ENCODE measurements around the gene HSF4.

Gene HSF4

GRCh38 chr16:67169011-67169451, 4.5 kb downstream of the HSF4 start:
- no peak for DNase-seq

DNA sequence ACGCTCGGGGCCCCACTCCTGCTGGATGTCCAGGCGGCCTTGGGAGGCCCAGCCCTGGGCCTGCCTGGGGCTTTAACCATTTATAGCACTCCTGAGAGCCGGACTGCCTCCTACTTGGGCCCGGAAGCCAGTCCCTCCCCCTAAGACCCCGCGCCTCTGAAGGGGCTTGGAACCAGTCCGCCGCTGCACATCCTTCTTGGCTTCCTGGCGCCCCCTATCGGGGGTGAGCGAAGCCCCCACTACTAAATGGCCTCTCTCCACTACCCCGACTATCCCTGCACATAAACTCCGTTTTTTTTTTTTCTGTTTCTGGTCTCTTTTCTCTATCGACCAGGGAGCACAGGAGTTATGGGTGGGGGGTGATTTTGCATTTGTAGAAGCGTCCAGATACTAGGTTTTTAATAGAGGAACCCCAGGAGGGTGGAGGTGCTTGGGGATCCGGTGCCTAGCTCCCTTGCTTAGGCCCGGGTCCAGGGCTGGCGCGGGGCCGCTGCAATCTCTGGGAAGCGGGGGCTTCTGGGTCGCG, 5.2 kb downstream of the HSF4 start:
- peak; percentile 70 for DNase-seq

DNA sequence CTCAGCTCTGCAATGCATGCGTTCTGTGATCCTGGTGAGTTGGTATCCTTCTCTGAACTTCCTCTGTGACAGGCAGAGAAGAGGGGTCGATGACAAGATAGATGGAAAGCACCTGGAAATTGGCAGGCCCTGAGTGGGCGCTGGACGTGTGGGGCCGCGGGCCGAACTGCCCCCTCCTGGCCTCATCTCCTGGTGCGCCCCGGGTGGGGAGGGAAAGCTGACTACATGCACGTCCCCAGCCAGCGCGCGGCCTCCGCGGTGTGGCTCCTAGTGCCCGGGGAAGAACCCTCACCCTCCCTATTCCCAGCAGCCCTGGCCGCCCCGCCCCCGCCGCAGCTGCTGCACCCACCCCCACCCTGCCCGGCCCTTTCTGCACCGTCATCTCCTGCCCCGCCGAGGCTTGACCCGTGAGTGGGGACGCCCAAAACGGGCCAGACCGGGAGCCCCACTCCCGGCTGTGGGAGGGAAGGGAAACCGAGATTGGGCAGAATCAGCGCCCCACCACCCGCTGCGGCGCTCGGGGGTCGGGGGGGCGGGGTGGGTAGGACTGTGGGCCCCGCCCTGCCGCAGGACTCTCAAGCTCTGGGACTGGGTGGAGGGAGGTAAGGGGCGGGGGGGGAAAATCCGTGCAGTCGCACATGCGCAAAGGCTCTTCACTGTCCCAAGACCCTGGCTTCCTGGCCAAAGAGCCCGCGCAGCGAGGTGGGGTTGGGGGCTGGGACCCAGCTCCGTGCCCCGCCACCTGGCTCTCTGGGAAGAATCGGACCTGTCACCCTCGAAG, 5.8 kb downstream of the HSF4 start, which contains the start of gene NOL3:
TSS of gene NOL3 (plus strand) at position 371 of the 781 bp plus-strand sequence.
- DNase-seq: peak; percentile 66

- no peak for DNase-seq
Measured at GRCh38 chr16:67170949-67171649, 6.6 kb downstream of the HSF4 start.

DNA sequence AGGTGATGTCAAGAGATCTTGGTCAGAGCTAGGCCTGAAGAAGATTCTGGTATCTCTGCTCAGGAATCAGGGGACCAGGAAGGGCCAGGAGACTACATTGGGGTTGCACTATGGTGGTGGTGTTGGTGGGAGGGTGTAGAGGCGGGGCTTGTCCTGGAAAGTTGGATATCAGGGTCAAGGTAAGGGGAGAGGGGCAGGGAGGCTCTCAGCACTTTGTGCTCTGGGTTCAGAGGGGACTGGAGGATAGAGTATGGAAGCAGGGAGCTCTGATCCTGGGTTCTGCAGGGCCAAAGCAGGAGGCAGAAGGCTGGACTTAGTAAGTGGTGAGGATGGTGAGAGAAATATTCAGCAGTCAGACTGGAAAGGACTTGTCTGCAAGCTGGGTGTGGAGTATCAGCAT, 8.8 kb downstream of the HSF4 start:
- no peak for DNase-seq

DNA sequence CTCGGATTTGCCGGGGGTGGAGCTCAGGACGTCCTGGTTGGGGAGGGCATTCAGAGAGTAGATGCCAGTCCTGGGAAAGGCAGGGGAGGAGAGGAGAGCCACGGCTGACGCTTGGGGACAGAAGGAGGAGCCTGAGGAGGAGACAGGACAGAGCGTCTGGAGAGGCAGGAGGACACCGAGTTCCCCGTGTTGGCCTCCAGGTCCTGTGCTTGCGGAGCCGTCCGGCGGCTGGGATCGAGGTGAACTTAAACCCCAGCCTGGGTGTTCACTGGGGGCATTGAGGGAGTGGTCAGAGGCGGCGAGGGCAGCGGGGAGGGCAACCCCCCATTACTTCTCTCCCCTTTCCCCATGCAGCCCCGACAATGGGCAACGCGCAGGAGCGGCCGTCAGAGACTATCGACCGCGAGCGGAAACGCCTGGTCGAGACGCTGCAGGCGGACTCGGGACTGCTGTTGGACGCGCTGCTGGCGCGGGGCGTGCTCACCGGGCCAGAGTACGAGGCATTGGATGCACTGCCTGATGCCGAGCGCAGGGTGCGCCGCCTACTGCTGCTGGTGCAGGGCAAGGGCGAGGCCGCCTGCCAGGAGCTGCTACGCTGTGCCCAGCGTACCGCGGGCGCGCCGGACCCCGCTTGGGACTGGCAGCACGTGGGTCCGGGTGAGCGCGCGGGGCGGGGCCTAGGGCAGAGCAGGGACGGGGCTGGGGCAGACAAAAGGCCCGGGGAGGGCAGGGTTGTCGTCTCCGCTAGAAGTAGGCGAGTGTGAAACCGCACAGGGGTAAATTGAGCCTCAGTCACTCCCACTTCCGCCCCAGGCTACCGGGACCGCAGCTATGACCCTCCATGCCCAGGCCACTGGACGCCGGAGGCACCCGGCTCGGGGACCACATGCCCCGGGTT, 9.5 kb downstream of the HSF4 start:
- peak; percentile 80 for DNase-seq

GRCh38 chr16:67174706-67175231, 10.2 kb downstream of the HSF4 start:
- DNase-seq: no peak

- no peak for DNase-seq
Measured at GRCh38 chr16:67176662-67177061, 12.1 kb downstream of the HSF4 start.

DNA sequence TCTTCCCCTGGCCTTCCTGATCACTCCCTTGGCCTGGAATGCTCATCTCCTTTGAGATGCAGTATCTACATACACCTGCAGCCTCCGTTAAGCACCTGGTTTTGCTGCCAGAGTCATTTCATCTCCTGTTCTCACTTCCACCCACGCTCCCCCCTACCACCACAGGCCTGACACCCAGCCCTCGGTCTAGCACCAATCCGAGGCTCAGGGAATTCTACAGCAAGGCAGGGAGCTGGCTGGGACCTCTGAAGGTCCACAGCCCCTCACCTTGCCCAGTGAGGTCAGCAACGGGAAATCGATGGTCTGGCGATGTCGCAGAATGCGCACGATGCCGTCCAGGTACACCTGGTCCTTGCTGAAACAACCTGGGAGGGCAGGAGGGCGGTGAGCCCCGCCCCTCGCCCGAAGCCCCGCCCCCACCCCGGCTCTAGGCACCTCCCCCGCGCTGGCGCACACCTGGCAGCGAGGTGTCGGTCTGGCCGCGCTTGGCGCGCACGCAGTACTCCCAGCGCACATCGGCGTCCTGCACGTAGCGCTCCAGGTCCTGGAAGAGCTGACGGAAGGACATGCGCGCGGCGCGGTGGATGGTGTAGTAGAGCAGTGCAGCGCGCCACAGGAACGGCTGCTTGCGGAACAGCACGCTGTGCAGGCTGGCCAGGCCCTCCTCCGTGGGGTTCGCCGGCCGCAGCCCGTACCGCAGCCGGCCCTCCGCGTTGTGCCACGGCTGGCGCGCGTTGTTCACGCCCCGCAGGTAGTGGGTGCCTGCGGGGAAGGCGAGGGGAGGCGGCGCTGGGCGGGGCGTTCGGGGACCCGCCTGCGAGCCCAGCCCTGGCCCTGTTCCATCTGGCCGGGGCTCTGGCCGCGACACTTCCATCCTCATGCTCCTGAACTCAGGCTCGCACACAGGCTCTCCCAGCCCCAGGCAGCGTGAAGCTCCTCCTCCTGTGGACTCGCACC, 13.5 kb downstream of the HSF4 start:
- peak; percentile 75 for DNase-seq

GRCh38 chr16:67179421-67180080, 15.0 kb downstream of the HSF4 start:
- no peak for DNase-seq

DNA sequence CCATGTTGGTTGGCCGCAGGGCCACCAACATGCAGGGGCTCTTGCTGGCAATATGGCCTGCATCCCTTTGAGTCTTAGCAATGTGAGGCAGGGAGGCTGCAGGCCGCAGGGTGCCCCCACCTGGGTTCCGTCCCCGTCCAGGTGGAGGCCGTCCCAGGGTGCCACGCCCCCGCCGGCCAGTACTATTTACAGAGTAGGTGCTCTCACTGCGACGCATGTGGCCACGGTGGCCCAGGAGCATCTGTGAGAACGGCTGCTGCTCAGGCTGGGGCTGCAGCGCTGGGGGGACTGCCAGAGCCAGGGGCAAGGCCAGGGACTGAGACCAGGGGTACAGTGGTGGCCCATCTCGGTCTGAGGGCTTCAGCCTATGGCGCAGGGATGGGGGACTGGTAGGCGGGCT, 15.6 kb downstream of the HSF4 start:
- DNase-seq: no peak

GRCh38 chr16:67181346-67181745, 16.8 kb downstream of the HSF4 start:
- DNase-seq: no peak

DNA sequence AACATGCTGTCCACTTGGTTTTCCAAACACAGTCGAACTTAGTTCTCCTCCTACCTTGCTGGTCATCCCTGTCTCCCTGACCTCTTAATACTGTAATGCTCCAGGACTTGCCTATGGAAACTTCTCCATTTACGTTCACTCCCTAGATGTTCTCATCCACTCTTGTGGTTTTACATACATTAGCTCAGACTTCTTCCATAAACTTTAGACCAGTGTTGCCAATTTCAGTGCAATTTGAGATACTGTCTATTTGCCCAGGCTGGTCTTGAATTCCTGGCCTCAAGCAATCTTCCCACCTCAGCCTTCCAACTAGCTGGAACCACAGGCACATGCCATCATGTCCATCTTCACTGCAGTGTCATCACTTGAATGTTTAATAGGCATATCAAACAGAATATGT, 17.7 kb downstream of the HSF4 start:
- no peak for DNase-seq

GRCh38 chr16:67183284-67183626, 18.7 kb downstream of the HSF4 start:
- no peak for DNase-seq

- DNase-seq: peak; percentile 95
Measured at GRCh38 chr16:67183627-67184452, 19.3 kb downstream of the HSF4 start, which contains the start of gene MATCAP1. TSS of gene MATCAP1 (minus strand) at chr16:67183963. CDS start at chr16:67180610, 3,353 bp downstream.

DNA sequence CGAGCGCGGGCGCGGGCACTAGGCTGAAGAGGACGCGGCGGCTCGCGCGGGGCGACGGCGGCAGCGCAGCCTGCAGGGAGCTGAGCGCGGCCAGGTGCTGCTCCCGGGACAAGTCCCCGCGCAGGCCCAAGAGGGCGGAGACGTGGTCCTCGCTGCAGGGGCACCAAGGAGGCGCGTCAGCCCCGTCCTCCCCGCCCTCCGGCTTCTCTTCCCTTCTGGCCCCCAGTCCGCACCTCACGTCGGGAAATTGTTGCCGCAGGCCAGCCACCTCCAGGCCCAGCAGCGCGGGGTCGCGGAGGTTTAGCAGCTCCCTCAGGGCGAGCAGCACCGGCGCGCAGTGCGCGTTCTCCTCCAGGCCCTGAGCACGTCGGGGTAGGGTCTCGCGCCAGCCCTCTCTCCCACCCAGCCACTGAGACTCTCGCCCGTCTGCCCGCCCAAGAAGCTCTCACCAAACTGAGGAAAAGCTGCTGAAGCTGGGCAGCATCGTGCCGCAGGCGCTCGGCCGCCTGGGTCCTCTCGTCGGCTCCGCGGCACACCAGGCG, 20.0 kb downstream of the HSF4 start:
- DNase-seq: no peak

DNA sequence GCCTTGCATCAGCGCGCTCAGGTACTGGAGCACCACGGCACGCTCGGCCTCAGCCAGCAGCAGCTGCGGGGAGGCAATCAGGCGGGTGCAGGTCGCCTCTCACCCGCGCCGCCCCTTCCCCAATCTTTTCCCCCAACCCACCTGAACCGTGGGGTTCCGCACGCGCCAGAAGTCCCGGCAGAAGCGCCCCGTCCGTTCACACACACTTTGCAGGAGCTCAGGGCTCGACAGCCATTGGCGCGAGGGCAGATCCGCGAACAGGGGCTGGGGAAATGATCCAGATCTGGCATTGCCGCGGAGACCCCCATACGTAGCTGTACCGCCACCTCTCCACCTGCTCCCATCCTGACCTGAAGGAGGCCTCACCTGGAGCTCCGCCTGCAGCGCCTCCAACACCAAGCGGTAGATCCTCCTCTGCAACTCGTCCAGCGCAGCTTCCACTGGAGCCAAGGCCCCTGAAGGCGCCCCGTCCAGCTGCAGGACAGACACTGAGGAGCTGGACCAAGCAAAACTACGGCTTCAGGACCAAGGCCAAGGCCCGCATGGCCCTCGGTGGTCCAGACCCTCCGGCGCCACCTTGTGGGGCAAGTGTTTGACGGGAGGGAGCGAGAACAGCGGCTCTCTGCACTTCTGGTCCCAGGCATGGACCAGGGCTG, 20.6 kb downstream of the HSF4 start:
- peak; percentile 95 for DNase-seq

GRCh38 chr16:67185651-67186134, 21.1 kb downstream of the HSF4 start:
- no peak for DNase-seq

DNA sequence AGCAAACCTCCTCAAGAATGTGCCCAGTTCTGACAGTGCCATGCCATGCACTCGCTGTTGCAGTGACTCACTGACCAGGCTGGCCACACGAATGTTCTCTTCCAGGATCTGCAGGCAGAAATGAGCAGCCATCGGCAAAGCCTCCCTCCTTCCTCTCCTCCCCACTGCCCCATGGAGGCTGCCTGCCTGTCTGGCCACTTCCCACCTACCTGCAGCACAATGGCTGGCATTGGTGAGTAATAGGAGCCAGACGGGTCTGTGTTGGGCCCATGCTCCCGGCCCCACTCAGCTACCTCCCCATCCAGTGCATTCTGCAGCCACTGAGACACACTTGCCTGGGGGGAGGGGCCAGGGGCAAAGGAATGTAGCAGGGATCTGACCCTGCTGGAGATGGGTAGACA, 22.0 kb downstream of the HSF4 start:
- no peak for DNase-seq
